Endothelial cell of hepatic sinusoid (primary cell): ENCODE measurements around the gene EIF2D.
"Not testable (repeated sequence)": the region's sequence is repeated elsewhere in the genome, so short reads cannot be mapped to it uniquely, and the experiment has no call there.

Source experiments
- in situ Hi-C: cut with HindIII; loops from 2 replicates; pipeline ENCODE4 v1.10.0; 2017; ENCODE audit warnings: low sequenced_read_pairs

Gene EIF2D, protein sequence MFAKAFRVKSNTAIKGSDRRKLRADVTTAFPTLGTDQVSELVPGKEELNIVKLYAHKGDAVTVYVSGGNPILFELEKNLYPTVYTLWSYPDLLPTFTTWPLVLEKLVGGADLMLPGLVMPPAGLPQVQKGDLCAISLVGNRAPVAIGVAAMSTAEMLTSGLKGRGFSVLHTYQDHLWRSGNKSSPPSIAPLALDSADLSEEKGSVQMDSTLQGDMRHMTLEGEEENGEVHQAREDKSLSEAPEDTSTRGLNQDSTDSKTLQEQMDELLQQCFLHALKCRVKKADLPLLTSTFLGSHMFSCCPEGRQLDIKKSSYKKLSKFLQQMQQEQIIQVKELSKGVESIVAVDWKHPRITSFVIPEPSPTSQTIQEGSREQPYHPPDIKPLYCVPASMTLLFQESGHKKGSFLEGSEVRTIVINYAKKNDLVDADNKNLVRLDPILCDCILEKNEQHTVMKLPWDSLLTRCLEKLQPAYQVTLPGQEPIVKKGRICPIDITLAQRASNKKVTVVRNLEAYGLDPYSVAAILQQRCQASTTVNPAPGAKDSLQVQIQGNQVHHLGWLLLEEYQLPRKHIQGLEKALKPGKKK

DNA sequence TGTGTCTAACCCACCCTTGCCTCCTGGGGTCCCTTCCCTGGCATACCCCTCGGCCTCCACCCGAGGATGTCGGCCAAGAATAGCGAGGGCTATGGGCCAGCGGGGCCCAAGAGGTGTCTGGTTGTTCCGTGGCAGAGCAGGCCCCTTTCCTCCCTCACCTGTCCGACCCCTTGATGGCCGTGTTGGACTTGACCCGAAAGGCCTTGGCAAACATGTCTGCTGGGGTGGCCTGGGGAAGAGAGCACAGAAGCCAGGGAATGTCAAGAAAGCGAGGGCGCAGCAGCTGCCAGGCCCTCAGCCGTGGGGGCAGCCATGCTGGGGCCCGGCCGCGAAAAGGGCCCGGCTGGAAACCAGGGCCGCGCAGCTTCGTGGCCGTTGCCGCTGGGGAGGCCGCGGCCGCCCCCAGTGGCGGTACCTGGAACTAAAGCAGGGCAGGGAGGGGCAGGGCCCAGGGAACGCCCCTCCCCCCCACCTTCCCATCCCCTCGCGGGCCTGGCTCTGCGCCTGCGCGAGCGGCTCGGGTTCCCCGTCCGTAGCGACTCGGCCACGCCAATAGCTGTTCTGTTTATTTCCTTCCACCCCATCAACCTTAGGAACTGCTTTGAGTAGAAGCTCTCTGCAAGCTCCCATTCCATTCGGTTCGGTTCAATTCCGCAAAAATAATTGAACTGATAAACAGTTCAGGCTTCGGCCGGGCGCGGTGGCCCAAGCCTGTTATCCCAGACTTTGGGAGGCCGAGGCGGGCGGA lies at the start of gene EIF2D:
Gene EIF2D, minus strand, starts transcription at position 337 of the 748 bp plus-strand sequence. Its CDS starts 123 bp downstream, at position 214.
- in situ Hi-C loops = no loop called here

DNA sequence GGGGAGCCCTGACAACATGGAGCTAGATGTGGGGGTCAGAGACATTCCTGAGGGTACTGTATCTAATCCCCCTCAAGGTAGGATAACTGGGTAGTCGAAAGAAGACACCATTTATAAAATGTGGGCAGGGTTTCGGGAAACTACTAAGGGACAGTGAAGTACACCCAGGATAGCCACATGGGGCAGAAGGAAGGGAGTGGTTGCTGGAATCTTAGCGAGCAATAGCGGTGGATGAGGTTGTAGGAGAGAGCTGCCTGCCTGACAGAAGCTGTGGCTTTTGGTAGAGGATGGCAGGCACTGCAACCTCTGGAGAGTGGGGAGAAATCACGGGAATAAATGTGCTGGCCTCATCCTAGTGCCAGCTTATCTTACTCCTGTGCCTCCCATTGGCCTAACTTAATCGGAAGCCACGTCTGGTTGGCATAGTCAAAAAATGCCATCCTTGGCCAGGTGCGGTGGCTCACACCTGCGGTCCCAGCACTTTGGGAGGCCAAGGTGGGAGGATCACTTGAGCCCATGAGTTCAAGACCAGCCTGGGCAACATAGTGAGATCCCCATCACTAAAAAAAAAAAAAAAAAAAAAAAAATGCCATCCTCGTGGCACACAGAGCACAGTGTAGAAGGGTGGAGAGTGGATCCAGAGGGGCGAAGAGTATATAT lies 49.0 kb upstream of the EIF2D start:
- in situ Hi-C loops = no loop called here

DNA sequence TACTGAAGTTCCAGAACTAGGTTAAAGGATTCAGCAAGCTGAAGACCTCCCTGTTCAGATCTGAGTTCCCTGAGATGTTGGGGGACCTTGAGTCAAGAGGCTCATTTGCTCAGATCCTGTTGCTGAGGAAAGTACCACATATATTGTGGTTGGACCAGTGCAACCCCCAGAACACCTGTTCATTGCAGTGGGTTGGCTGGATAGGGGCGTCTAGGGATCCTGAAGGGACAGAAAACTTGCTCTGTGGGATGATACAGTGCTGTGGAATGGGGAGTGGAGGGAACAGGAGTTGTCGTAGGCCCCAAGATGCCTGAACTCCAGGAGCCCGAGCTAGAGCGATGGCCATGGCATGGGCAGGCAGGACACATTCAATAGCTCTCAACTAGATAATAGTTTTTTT lies 47.9 kb upstream of the EIF2D start:
- in situ Hi-C loops = no loop called here

DNA sequence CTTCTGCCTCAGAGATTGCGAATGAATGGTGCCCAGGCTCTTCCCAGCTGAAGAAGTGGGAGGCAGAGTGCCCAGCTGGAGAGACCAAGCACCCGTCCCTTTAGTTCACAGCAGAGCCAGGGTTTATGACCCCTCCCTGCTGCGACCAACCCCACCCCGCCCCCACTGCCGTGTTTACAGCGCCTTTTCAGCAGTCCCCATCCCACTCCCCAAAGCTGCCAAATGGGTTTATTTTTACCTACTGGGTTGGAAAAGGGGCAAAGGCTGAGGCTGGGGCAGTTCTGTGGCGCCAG lies 46.7 kb upstream of the EIF2D start:
- in situ Hi-C loops = no loop called here

DNA sequence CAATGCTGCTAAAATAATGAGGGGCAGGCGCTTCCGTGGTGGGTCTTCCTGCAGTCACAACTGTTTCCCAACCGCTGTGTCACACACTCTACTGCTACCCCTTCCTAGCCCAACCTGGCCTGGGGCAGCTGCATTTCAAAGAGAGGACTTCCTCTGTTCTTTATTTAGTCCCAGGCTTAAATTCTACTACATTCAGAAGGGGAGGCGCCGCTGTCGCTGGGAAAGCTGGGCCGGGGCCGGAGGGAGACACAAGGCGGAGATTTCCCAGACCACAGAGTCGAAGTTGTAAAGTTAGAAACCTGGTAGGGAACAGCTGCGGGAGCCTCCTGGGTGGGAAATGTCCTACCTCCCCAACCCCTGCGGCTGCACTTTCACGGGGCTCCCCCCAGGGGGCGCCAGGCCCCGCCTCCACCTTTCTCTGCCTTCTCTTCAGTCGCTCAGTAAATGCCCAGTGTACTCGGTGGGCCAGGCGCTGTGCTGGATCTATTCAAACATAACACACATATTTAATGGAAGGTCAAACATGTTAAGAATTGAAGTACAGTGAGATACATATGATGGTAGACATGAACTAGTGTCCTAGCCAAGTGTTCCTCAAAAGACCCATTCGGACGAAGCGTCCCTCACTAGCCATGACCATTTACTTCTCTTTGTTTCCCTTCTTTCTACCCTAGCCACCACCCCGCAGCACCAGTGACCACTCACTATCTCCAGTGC lies 46.2 kb upstream of the EIF2D start:
- in situ Hi-C loops = no loop called here

DNA sequence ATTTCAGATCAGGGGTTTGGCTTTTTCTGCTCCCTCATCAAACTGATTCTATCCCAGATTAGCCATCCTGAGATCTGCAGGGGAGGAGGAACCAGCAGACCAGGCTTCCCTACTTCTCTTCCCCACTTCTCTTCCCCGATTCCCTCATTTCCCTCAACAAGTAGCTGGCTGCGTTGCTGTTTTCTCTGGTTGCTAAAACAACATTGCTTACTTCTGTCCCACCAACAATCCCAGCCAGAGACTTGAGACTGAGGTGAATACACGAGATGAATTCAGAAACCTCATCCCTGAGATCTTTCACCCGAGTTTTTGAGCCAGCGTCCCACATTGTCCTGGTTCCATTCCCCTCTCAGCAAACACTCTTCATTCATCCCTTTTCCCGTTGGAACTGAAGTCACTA lies 45.5 kb upstream of the EIF2D start:
- in situ Hi-C loops = no loop called here

DNA sequence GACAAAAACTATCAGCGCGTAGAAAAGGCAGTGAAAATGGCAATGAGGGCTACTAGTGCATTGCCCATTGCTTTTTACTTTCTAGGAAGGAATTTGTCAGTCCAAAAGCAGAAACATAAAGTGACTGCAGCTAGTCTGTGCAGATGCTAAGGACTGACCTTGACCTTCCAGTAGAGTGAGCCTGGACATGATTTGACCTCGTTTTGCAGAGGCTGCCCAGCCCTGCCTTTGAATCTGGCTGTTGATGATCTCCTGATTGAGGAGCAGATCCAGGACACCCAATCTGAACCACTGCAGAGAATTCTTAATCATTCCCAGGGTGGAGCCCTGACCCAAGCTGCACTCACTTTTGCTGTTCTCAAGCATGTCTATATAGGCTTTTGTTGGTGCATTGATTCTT lies 44.7 kb upstream of the EIF2D start:
- in situ Hi-C loops = no loop called here

DNA sequence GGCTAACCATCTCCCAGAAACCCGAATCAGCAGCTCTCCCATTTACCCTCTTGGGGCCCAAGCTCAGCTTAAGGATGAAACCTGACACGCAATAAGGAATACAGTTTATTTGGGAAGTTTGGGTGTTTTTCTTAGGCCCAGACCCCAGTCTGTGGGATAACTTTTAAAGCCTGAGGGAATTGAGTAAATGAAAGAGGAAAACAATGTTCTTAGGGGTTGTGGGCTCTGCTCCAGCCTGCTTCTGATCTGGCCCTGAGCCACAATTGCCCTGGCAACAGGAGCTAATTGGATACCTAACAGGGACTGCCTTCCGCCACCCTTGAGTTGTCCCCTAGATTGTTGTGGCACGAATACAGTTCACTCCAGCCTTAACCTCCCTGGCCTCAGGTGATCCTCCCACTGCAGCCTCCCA lies 43.2 kb upstream of the EIF2D start:
- in situ Hi-C loops = no loop called here

DNA sequence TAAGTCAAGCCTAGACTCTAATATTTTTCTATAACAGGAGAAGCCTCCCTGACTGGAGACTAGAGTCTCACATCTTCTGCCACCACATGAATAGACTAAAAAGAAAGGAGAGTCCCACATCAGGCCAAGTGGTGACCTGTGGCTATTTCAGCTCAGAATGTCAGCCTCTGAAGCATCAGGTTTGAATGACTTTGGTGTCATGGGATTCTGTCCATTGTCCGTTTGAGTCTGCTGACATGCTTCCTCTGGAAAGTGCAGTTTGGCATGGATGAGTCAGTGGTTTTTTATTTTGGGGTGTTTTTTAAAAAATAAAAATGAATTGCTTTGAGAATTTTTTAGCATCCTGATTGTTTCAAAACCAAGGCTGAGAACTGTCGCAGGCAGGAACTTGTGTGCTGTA lies 42.6 kb upstream of the EIF2D start:
- in situ Hi-C loops = no loop called here

DNA sequence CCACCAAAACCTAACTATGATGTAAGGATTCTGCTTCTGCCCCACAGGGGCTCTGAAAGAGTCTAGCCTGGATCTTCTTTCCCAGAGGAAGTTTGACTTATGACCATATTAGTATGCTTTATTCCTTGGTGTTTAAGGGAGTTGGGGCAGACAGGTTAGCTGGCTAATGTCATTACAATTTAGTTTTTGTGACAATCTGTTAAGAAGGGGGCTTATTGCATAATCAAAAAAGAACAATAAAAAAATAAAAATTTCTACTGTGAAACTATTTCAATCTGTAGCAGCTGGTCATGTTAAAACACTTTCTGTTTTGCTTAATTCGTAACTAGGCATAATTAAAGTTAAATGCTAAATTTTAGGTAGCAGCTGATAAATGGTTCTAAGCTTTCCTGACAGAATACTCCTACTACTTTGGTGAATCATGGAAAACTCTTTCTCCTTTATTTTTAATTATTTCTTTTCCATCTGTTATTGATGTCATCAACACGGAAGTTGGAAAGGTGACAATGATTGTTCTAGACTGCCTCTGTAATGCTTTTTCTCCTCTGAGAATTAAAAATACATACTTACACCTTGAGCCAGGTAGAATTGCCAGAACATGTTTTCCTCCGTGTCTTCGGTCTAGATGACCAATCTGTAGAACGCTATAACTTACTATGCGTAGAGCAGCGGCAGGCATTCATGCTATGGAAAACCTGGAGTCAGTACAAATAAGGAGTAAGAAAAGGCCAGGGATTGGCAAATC lies 41.6 kb upstream of the EIF2D start:
- in situ Hi-C loops = no loop called here

DNA sequence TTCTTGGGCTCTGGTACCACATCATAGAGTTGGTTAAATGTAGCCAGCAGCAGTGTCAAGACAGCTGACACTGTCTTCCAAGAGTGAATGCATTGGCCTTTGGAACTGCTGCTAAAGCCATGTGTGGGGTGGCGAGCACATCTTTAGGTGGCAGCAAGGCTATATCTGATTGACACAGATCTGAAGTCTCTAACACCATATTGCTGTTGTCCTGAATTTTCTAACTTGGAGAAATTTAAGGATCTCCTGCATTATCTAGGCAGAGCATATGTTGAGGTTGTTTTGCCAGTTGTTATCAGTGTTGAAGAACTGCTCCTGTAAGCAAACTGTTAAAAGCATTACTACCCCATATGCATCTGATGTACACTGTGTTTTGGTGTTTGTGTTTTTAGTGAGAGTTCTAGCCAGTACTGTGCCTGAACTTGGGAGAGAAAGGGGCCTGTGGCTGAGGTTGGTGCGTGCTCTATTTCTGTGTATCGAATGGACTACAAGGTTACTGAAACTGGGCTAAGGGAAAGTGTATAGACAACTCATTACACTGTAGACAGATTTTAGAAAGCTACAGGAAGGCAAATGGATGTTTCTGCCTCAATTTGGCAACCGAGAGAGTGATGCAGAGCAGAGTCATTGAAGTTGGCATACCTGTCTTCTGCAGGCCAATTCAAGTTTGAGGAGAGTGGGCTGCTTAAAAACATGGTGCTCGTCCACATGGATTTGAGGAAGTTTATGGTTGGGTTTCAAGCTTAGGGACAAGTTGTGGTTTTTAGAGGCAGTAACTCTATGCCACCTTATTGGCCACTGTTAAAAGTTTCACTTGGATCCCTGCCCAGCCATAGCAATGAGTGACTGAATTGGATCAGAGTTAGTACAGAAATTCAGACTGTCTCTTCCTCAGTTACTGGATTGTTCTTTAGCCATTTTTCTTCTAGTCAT lies 40.0 kb upstream of the EIF2D start:
- in situ Hi-C loops = no loop called here

DNA sequence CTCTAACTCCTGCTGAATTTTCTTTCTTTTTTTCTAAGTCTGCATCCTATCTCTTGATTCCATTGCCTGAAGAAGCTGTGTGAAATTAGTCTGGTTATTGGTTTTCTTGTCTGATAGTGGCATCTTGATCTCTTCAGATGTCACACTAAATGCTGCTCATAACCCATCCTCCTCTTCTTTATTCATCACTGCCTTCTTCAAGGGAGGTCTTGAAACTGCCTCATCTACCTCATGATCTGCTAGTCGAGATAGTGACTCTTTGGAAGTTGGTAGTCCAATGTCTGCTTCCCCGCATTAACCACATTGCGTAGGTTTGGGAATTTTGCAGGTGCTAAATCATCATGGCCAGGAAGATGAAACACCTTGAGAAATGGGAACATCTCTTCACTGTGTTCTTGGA lies 38.7 kb upstream of the EIF2D start:
- in situ Hi-C loops = no loop called here

DNA sequence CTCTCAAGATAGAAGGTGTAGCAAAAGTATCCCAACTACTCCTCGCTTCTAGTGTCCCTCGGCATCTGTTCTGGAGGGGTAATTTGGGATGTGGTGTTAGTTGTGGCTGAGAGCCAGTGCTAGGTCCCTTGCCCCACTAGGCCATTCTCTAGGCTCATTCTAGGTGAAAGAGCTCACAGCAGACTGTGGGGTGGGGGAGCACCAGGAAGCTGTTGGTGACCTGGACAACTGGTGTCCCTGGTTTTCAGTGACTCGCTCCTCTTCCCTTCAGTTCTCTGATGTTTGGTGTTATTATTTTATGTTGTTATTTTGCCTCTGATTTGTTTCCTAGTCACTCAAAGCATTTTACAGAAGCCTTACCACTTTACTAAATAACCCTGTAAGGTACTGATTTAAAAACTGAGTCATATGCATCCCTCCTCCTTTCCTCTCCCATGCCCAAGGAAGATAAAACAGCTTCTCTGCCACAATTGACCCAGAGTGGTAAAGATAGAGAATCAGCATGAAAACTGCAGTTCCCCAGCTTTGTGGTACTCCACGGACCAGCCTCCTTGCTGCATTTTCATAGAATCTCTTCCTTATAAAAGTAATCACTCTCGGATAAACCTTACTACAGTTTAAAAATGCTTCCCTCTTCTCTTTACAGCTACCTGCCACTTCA lies 37.1 kb upstream of the EIF2D start:
- in situ Hi-C loops = no loop called here

DNA sequence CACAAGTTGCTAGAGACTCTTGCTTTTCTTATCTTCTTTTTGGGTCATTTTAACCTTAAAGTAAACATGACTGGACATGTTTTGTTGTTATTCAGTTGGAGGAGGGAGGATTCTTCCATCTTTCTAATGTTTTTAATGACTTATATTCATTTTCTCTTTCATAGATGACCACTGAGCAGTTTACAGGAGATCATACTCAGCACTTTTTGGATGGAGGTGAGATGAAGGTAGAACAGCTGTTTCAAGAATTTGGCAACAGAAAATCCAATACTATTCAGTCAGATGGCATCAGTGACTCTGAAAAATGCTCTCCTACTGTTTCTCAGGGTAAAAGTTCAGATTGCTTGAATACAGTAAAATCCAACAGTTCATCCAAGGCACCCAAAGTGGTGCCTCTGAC lies 35.0 kb upstream of the EIF2D start:
- in situ Hi-C loops = no loop called here

DNA sequence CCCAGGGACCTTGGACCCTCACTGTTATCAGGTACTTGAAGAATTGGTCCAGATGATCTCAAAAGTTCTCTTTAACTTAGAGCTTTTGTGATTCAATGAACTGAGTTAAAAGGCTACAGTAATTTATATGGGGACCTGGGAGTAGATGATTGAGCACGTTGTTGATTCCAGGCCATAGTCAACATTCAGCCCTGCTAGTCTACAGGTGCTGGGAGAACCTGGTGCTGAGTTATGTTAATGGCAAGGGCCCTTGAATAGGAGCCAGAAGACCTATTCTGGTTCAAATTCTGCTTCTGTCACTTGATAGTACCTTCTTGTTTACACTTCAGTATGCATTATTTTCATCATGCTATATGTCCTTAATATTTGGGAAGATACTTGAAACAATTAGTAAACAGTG lies 34.2 kb upstream of the EIF2D start:
- in situ Hi-C loops = no loop called here

DNA sequence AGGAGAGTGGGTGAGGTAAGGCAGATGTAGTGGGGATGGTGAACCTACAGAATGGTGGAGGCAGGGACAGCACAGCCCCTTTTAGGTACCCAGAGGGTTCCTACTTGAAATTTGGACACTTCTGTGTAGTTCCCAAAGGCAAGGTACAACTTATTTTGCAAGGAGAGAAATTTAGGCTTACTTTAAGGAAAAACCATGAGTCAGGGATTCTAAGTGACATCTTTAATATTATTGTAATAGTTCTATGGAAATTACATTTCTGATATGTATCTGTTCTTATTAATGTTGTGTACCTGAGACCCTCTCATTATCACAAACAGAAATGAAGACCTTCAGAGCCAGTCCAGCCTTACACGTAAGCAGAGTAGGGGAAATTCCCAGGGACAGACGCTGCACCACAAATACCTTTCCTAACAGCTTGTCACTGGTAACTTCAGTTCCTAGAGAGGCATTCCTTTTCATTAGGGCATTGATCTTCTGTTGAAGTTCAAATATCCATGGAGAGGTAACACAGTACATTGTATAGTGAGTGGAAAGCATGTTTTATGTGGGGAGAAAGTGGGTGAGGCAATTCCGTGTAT lies 30.9 kb upstream of the EIF2D start:
- in situ Hi-C loops = no loop called here

DNA sequence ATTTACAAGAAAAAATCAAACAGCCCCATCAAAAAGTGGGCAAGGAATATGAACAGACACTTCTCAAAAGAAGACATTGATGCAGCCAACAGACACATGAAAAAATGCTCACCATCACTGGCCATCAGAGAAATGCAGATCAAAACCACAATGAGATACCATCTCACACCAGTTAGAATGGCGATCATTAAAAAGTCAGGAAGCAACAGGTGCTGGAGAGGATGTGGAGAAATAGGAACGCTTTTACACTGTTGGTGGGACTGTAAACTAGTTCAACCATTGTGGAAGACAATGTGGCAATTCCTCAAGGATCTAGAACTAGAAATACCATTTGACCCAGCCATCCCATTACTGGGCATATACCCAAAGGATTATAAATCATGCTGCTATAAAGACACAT lies 29.8 kb upstream of the EIF2D start:
- in situ Hi-C loops = not testable (repeated sequence)

DNA sequence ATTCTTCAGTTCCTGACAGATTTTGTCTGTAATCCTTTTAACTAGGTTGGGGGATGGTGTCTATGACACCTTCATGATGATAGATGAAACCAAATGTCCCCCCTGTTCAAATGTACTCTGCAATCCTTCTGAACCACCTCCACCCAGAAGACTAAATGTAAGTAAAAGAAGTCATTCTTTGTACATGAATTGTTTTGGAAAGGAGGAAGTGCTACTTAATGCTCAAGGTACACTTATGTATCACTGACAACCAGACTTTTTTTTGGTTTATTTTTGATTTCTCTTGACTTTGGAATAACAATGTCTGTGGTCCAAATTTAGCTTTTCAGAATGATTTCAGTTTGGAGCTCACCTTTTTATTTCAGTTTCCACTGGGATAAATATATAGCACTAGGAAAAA lies 25.3 kb upstream of the EIF2D start:
- in situ Hi-C loops = no loop called here
